ENCODE data around the gene SLC22A31.

DNA sequence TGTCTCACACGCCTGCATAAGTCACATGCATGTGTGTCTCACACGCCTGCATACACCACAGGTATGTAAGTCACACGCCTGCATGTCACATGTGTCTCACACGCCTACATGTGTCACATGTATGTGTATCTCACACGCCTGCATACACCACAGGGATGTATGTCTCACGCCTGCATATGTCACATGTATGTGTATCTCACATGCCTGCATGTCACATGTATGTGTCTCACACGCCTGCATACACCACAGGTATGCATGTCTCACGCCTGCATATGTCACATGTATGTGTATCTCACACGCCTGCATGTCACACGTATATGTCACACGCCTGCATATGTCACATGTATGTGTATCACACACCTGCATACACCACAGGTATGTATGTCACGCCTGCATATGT, 42.6 kb downstream of the SLC22A31 start:
- TF ChIP-seq, protein P1, sequence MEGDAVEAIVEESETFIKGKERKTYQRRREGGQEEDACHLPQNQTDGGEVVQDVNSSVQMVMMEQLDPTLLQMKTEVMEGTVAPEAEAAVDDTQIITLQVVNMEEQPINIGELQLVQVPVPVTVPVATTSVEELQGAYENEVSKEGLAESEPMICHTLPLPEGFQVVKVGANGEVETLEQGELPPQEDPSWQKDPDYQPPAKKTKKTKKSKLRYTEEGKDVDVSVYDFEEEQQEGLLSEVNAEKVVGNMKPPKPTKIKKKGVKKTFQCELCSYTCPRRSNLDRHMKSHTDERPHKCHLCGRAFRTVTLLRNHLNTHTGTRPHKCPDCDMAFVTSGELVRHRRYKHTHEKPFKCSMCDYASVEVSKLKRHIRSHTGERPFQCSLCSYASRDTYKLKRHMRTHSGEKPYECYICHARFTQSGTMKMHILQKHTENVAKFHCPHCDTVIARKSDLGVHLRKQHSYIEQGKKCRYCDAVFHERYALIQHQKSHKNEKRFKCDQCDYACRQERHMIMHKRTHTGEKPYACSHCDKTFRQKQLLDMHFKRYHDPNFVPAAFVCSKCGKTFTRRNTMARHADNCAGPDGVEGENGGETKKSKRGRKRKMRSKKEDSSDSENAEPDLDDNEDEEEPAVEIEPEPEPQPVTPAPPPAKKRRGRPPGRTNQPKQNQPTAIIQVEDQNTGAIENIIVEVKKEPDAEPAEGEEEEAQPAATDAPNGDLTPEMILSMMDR (IDR thresholded peaks at IDR 0.05), result no peak
- no peak for TF ChIP-seq POLR2A (IDR thresholded peaks at IDR 0.05)

Measured in thyroid gland (tissue), 4 donors.